Activated CD8-positive, alpha-beta memory T cell treated with anti-CD3 and anti-CD28 coated beads, Interleukin-2, amount 50 U/mL, for 48 hours (primary cell): ENCODE measurements around the gene DTWD2.
"Not testable (repeated sequence)": the region's sequence is repeated elsewhere in the genome, so short reads cannot be mapped to it uniquely, and the experiment has no call there.

Experiments used
- DNase-seq: peaks from one replicate; pipeline ENCODE4 v3.0.0-alpha.2; 2020

Gene DTWD2

GRCh38 chr5:118987988-118988865 lies at the start of gene DTWD2:
Gene DTWD2, minus strand, starts transcription at chr5:118988547. Its CDS starts 36 bp downstream, at chr5:118988511.
- peak; percentile 97 for DNase-seq

- no peak for DNase-seq
These were observed 49.3 kb upstream of the DTWD2 start for GRCh38 chr5:119037496-119038215.

GRCh38 chr5:119036101-119036762 lies 47.9 kb upstream of the DTWD2 start:
- no peak for DNase-seq

- no peak for DNase-seq
These were observed 44.8 kb upstream of the DTWD2 start for GRCh38 chr5:119033135-119033534.

- no peak for DNase-seq
These were observed 44.3 kb upstream of the DTWD2 start for GRCh38 chr5:119032656-119033055.

- DNase-seq: no peak
These were observed 43.6 kb upstream of the DTWD2 start for GRCh38 chr5:119031905-119032304.

GRCh38 chr5:119031011-119031886 lies 42.9 kb upstream of the DTWD2 start:
- DNase-seq: no peak

GRCh38 chr5:119028575-119028974 lies 40.2 kb upstream of the DTWD2 start:
- no peak for DNase-seq

GRCh38 chr5:119022773-119023172 lies 34.4 kb upstream of the DTWD2 start:
- no peak for DNase-seq

- no peak for DNase-seq
These were observed 33.8 kb upstream of the DTWD2 start for GRCh38 chr5:119022017-119022745.

GRCh38 chr5:119021149-119021732 lies 32.9 kb upstream of the DTWD2 start:
- DNase-seq: no peak

- DNase-seq: no peak
These were observed 31.6 kb upstream of the DTWD2 start for GRCh38 chr5:119019949-119020348.

- DNase-seq: no peak
These were observed 31.2 kb upstream of the DTWD2 start for GRCh38 chr5:119019501-119019900.

- no peak for DNase-seq
These were observed 29.6 kb upstream of the DTWD2 start for GRCh38 chr5:119017994-119018393.

- DNase-seq: no peak
These were observed 27.9 kb upstream of the DTWD2 start for GRCh38 chr5:119016125-119016774.

- DNase-seq: no peak
These were observed 22.8 kb upstream of the DTWD2 start for GRCh38 chr5:119011186-119011585.

GRCh38 chr5:119010206-119010605 lies 21.9 kb upstream of the DTWD2 start:
- DNase-seq: no peak

- no peak for DNase-seq
These were observed 20.8 kb upstream of the DTWD2 start for GRCh38 chr5:119009131-119009530.

GRCh38 chr5:118999696-119000095 lies 11.3 kb upstream of the DTWD2 start:
- no peak for DNase-seq

GRCh38 chr5:118998861-118999260 lies 10.5 kb upstream of the DTWD2 start:
- DNase-seq: not testable (repeated sequence)

GRCh38 chr5:118996098-118996497 lies 7.8 kb upstream of the DTWD2 start:
- DNase-seq: no peak
